T-helper 2 cell treated with Interferon-gamma antibody and Interleukin-4, amounts not matched to agents 5 μg/mL and 100 μg/mL, for 36 hours (primary cell): ENCODE measurements around the gene GLIPR1.
"Not testable (repeated sequence)": the region's sequence is repeated elsewhere in the genome, so short reads cannot be mapped to it uniquely, and the experiment has no call there.

Experiments used
- DNase-seq: peaks from one replicate; pipeline ENCODE4 v3.0.0; 2021; ENCODE audit warnings: low spot score
- H3K27ac Mint-ChIP-seq: one replicate; pipeline ENCODE4 v1.8.0; 2021; ENCODE audit warnings: mild to moderate bottlenecking, mixed read lengths
- H3K27me3 Mint-ChIP-seq: one replicate; pipeline ENCODE4 v1.8.0; 2021; ENCODE audit warnings: low read depth, mixed read lengths
- H3K36me3 Mint-ChIP-seq: one replicate; pipeline ENCODE4 v1.8.0; 2021; ENCODE audit warnings: low read depth, mixed read lengths
- H3K4me1 Mint-ChIP-seq: one replicate; pipeline ENCODE4 v1.8.0; 2021; ENCODE audit warnings: low read depth, mixed read lengths
- H3K4me3 Mint-ChIP-seq: one replicate; pipeline ENCODE4 v1.8.0; 2022; ENCODE audit warnings: mild to moderate bottlenecking, moderate library complexity, mixed read lengths
- H3K9me3 Mint-ChIP-seq: one replicate; pipeline ENCODE4 v1.8.0; 2021; ENCODE audit warnings: mixed read lengths

Gene GLIPR1

DNA sequence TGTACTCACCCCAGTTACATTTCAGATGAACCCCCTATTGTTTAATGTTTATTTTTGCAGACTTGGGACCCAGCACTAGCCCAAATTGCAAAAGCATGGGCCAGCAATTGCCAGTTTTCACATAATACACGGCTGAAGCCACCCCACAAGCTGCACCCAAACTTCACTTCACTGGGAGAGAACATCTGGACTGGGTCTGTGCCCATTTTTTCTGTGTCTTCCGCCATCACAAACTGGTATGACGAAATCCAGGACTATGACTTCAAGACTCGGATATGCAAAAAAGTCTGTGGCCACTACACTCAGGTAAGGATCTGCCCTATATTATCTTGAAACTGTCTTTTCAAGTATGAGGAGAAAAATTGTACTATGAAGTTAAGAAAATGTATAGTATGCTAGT is 1.2 kb downstream of the GLIPR1 start:
- H3K36me3 Mint-ChIP-seq = peaks cover 20% of the 10 kb centered on the region
- H3K27ac Mint-ChIP-seq = peak overlapping the region; percentile 98
- H3K9me3 Mint-ChIP-seq = no peaks in the 10 kb centered on the region
- peak overlapping the region; percentile 90 for H3K4me3 Mint-ChIP-seq
- H3K4me1 Mint-ChIP-seq = peaks cover 62% of the 10 kb centered on the region
- no peak for DNase-seq
- H3K27me3 Mint-ChIP-seq = peaks cover 5% of the 10 kb centered on the region

DNA sequence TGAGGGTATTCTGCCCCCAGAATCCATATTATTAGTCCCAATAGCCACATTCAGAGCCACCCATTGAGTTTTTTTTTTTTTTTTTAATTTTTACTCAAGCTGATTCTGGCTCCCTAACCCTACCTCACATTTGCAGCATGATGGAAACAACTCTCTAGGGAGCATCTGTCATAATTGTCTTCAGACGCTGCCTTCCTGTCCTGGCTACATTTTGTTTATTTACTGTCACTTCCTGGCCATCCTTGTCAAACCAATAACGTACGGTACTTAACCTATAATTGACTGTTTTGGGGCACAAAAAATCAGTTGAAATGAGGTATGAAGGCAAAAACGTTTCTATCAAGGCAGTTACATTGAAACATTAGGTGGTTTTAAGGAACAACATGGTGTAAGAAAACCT is 2.1 kb downstream of the GLIPR1 start:
- no peaks in the 10 kb centered on the region for H3K9me3 Mint-ChIP-seq
- peak overlapping the region; percentile 90 for H3K4me3 Mint-ChIP-seq
- peaks cover 62% of the 10 kb centered on the region for H3K4me1 Mint-ChIP-seq
- H3K27me3 Mint-ChIP-seq = no peaks in the 10 kb centered on the region
- no peak overlapping the region for H3K27ac Mint-ChIP-seq
- no peak for DNase-seq
- H3K36me3 Mint-ChIP-seq = peaks cover 21% of the 10 kb centered on the region

DNA sequence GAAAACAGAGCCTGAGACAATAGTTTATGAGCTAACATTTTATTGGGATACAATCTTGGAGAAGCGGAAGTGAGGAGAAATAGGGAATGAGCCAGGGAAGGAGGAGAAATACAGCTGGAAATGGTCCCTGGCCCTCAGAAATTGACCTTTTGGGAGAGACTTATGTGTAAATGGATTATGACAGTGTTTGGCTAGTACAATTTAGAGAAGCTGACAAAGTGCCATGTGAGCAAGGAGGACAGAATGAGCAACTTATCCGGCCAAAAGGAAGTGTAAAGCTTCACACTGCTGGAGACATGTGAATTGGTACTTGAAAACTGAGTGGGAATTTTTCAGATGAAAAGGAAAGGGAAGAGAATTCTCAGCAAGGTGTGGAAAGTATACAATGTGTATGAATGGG is 2.9 kb downstream of the GLIPR1 start:
- peaks cover 21% of the 10 kb centered on the region for H3K36me3 Mint-ChIP-seq
- H3K9me3 Mint-ChIP-seq = no peaks in the 10 kb centered on the region
- H3K27ac Mint-ChIP-seq = no peak overlapping the region
- H3K4me1 Mint-ChIP-seq = peaks cover 55% of the 10 kb centered on the region
- H3K27me3 Mint-ChIP-seq = no peaks in the 10 kb centered on the region
- H3K4me3 Mint-ChIP-seq = peak overlapping the region; percentile 1
- no peak for DNase-seq

- H3K4me1 Mint-ChIP-seq = peaks cover 51% of the 10 kb centered on the region
- H3K36me3 Mint-ChIP-seq = peaks cover 24% of the 10 kb centered on the region
- not testable (repeated sequence) for H3K27me3 Mint-ChIP-seq, H3K9me3 Mint-ChIP-seq, H3K4me3 Mint-ChIP-seq, DNase-seq, H3K27ac Mint-ChIP-seq
These were observed 3.9 kb downstream of the GLIPR1 start for GRCh38 chr12:75484450-75484849.

- no peaks in the 10 kb centered on the region for H3K27me3 Mint-ChIP-seq
- H3K9me3 Mint-ChIP-seq = no peaks in the 10 kb centered on the region
- no peak for DNase-seq
- peaks cover 25% of the 10 kb centered on the region for H3K36me3 Mint-ChIP-seq
- H3K27ac Mint-ChIP-seq = no peak overlapping the region
- H3K4me3 Mint-ChIP-seq = no peak overlapping the region
- H3K4me1 Mint-ChIP-seq = peaks cover 32% of the 10 kb centered on the region
These were observed 6.8 kb downstream of the GLIPR1 start for GRCh38 chr12:75487308-75487707.

GRCh38 chr12:75488553-75488952 is 8.0 kb downstream of the GLIPR1 start:
- Mint-ChIP-seq H3K4me3 (no peak overlapping the region), H3K27ac (no peak overlapping the region)

GRCh38 chr12:75489187-75489586 is 8.6 kb downstream of the GLIPR1 start:
- no peak for DNase-seq
- Mint-ChIP-seq H3K9me3 (no peaks in the 10 kb centered on the region), H3K27me3 (no peaks in the 10 kb centered on the region), H3K36me3 (peaks cover 21% of the 10 kb centered on the region), H3K4me3 (peak overlapping the region; percentile 9), H3K27ac (no peak overlapping the region), H3K4me1 (peaks cover 18% of the 10 kb centered on the region)

More at GRCh38 chr12:75488553-75488952, 8.0 kb downstream of the GLIPR1 start:
- Mint-ChIP-seq H3K4me1 (peaks cover 20% of the 10 kb centered on the region), H3K27me3 (no peaks in the 10 kb centered on the region), H3K36me3 (peaks cover 19% of the 10 kb centered on the region), H3K9me3 (no peaks in the 10 kb centered on the region)
- DNase-seq = no peak

GRCh38 chr12:75489613-75490210 is 9.2 kb downstream of the GLIPR1 start:
- Mint-ChIP-seq H3K36me3 (peaks cover 17% of the 10 kb centered on the region), H3K27ac (peak overlapping the region; percentile 12), H3K27me3 (no peaks in the 10 kb centered on the region), H3K4me1 (peaks cover 14% of the 10 kb centered on the region), H3K9me3 (no peaks in the 10 kb centered on the region), H3K4me3 (peak overlapping the region; percentile 9)
- DNase-seq = peak; percentile 62

GRCh38 chr12:75491169-75491568 is 10.6 kb downstream of the GLIPR1 start:
- H3K36me3 Mint-ChIP-seq = peaks cover 18% of the 10 kb centered on the region

GRCh38 chr12:75503459-75503858 is 22.9 kb downstream of the GLIPR1 start:
- H3K4me3 Mint-ChIP-seq = no peak overlapping the region
- no peaks in the 10 kb centered on the region for H3K27me3 Mint-ChIP-seq
- DNase-seq = no peak
- H3K9me3 Mint-ChIP-seq = no peaks in the 10 kb centered on the region
- H3K36me3 Mint-ChIP-seq = peaks cover 47% of the 10 kb centered on the region
- H3K27ac Mint-ChIP-seq = no peak overlapping the region
- peaks cover 15% of the 10 kb centered on the region for H3K4me1 Mint-ChIP-seq

More at GRCh38 chr12:75491169-75491568, 10.6 kb downstream of the GLIPR1 start:
- peaks cover 10% of the 10 kb centered on the region for H3K4me1 Mint-ChIP-seq
- no peaks in the 10 kb centered on the region for H3K9me3 Mint-ChIP-seq
- no peak for DNase-seq
- H3K4me3 Mint-ChIP-seq = no peak overlapping the region
- no peak overlapping the region for H3K27ac Mint-ChIP-seq
- H3K27me3 Mint-ChIP-seq = no peaks in the 10 kb centered on the region

GRCh38 chr12:75503866-75504265 is 23.3 kb downstream of the GLIPR1 start:
- H3K36me3 Mint-ChIP-seq = peaks cover 43% of the 10 kb centered on the region
- H3K9me3 Mint-ChIP-seq = no peaks in the 10 kb centered on the region
- H3K4me3 Mint-ChIP-seq = no peak overlapping the region
- H3K27ac Mint-ChIP-seq = no peak overlapping the region
- H3K27me3 Mint-ChIP-seq = no peaks in the 10 kb centered on the region
- DNase-seq = no peak
- H3K4me1 Mint-ChIP-seq = peaks cover 16% of the 10 kb centered on the region

GRCh38 chr12:75505706-75506312 is 25.3 kb downstream of the GLIPR1 start:
- H3K27ac Mint-ChIP-seq = no peak overlapping the region

DNA sequence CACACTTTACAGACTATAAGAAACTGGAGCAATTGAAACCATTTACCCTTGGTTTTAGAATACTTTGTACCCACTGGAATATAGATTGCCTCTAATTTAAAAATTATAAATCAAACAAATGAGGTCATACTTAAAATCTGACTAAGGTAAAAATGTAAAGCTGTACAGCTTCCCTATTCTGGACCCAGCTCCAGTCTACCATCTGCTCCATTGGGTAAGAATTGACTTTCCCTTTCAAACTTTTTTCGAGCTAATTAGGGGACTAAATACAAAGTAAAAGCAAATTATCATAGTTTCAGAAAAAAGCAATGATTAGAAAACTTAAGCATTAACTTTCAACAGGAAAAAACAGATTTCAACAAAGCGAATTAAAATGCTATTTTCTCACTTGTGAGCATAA is 26.5 kb downstream of the GLIPR1 start:
- Mint-ChIP-seq H3K4me1 (peaks cover 33% of the 10 kb centered on the region), H3K27me3 (no peaks in the 10 kb centered on the region), H3K36me3 (peaks cover 43% of the 10 kb centered on the region), H3K27ac (no peak overlapping the region), H3K9me3 (peaks cover 6% of the 10 kb centered on the region), H3K4me3 (no peak overlapping the region)
- no peak for DNase-seq

More at GRCh38 chr12:75505706-75506312, 25.3 kb downstream of the GLIPR1 start:
- Mint-ChIP-seq H3K4me1 (peaks cover 28% of the 10 kb centered on the region), H3K27me3 (no peaks in the 10 kb centered on the region), H3K36me3 (peaks cover 41% of the 10 kb centered on the region), H3K9me3 (no peaks in the 10 kb centered on the region), H3K4me3 (no peak overlapping the region)
- no peak for DNase-seq

GRCh38 chr12:75508159-75508558 is 27.6 kb downstream of the GLIPR1 start:
- Mint-ChIP-seq H3K4me1 (peaks cover 34% of the 10 kb centered on the region), H3K36me3 (peaks cover 44% of the 10 kb centered on the region), H3K27ac (no peak overlapping the region), H3K27me3 (no peaks in the 10 kb centered on the region), H3K4me3 (no peak overlapping the region), H3K9me3 (peaks cover 8% of the 10 kb centered on the region)
- no peak for DNase-seq

DNA sequence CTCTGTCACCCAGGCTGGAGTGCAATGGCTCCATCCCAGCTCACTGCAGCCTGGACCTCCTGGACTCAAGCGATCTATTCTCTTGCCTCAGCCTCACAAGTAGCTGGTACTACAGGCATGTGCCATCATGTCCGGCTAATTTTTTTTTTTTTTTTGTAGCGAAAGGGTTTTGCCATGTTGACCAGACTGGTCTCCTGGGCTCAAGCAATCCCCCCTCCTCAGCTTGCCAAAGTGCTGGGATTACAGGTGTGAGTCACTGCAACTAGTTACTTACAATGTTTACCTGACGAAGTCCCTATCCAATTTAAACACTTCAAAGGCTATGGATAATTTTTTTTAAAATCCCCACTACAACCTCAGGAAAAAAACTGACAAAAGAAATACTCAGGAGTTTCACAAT is 29.1 kb downstream of the GLIPR1 start:
- peaks cover 37% of the 10 kb centered on the region for H3K36me3 Mint-ChIP-seq
- H3K27me3 Mint-ChIP-seq = no peaks in the 10 kb centered on the region
- no peak for DNase-seq
- H3K4me3 Mint-ChIP-seq = peak overlapping the region; percentile 99
- H3K9me3 Mint-ChIP-seq = peaks cover 8% of the 10 kb centered on the region
- H3K27ac Mint-ChIP-seq = no peak overlapping the region
- peaks cover 32% of the 10 kb centered on the region for H3K4me1 Mint-ChIP-seq
